B cell (primary cell): ENCODE measurements around the gene IFIT1B.

Source experiments
- CTCF ChIP-seq: fragments of 200-600 bp; IDR thresholded peaks from one replicate; pipeline ENCODE4 v1.8.0; 2022; ENCODE audit warnings: antibody characterized with exemption, mild to moderate bottlenecking
- EZH2 ChIP-seq: IDR thresholded peaks from 2 replicates; pipeline ENCODE4 v1.6.1; 2012; ENCODE audit warnings: borderline replicate concordance, low read depth, mild to moderate bottlenecking, moderate library complexity, low read length; ENCODE audit not compliant: insufficient read depth, poor library complexity, severe bottlenecking

DNA sequence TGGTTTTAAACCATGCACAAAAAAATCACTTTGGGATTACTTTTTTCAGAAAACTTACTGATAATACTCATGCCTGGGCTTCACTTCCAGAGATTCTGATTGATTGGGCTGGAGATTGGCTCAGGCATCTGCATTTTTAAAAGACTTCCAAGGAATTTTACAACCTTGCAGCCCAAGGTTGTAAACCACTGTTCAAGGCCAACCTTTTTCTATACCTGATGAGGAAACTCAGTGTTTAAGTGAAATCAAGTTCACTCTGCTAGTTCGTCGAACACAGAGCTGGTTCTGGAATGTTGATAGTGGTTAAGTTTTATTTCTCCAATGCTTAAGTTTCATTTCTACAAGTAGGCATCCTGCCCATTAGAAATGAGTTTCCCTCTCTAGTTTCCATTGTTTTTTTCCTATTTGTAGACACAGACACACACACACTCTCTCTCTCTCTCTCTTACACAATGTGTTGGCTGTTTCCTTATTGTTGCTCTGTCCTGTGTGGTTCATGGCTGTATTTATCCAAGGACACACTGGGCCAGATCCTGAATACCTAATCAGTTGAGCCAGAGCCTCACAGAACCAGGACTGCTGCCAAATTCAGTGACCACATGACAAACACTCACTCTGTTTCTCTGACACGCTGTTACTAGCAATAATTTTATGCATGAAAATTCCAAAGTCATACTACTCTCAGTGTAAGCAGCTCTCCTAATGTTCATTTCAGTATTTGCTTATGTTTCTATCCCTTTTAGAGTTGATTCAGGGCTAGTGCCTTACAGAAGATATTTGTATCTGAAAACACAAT lies 3.7 kb upstream of the IFIT1B start:
- TF ChIP-seq CTCF (no peak), EZH2 (no peak)
